ENCODE results near the gene COL18A1.

- TF ChIP-seq CTCF (IDR thresholded peaks at IDR 0.05; ENCODE audit: low read depth, low read length), result no peak
- TF ChIP-seq EZH2phosphoT487 (IDR thresholded peaks at IDR 0.05; ENCODE audit: low read depth), result no peak
These were observed 24.5 kb downstream of the COL18A1 start for GRCh38 chr21:45429221-45430175.

Data from OCI-LY3 (cell line).